Liver (tissue), 9 donors: ENCODE measurements around the gene TCERG1L. TPM values are rescaled to one million over a fixed set of nuclear protein-coding genes. Genes with fewer than 3 reads are reported as not detected.

Experiments
- DNase-seq: peaks from one replicate; pipeline ENCODE4 v3.0.0-alpha.2; 2017; ENCODE audit warnings: low spot score
- H3K27ac ChIP-seq, 2 donors: one replicate each; pipeline ENCODE4 v1.7.0; 2013; ENCODE audit warnings: inconsistent platforms in 2 of 2, low read length in 2 of 2, control low read depth in 1 of 2, low read depth in 1 of 2, mild to moderate bottlenecking in 1 of 2
- H3K27me3 ChIP-seq, 4 donors: one replicate each; pipeline versions ENCODE4 v1.6.1 to v1.7.0; 2013; ENCODE audit warnings: low read length in 3 of 4, inconsistent platforms in 1 of 4, mild to moderate bottlenecking in 1 of 4, moderate library complexity in 1 of 4; ENCODE audit not compliant: control insufficient read depth in 4 of 4, insufficient read depth in 4 of 4
- H3K36me3 ChIP-seq, 4 donors: one replicate each; pipeline versions ENCODE4 v1.6.1 to v1.7.0; 2013; ENCODE audit warnings: low read length in 3 of 4, mild to moderate bottlenecking in 3 of 4, low read depth in 1 of 4, moderate library complexity in 1 of 4; ENCODE audit not compliant: control insufficient read depth in 4 of 4, insufficient read depth in 3 of 4
- H3K4me1 ChIP-seq, 4 donors: one replicate each; pipeline versions ENCODE4 v1.6.1 to v1.7.0; 2013; ENCODE audit warnings: low read length in 3 of 4, mild to moderate bottlenecking in 3 of 4, moderate library complexity in 1 of 4; ENCODE audit not compliant: control insufficient read depth in 4 of 4, insufficient read depth in 4 of 4
- H3K4me3 ChIP-seq, 3 donors: one replicate each; pipeline versions ENCODE4 v1.6.1 to v1.7.0; 2013; ENCODE audit warnings: low read length in 3 of 3, control low read depth in 1 of 3, low read depth in 1 of 3, mild to moderate bottlenecking in 1 of 3
- H3K9ac ChIP-seq, 2 donors: one replicate each; pipeline ENCODE4 v1.7.0; 2013; ENCODE audit warnings: low read length in 2 of 2, mild to moderate bottlenecking in 2 of 2, moderate library complexity in 2 of 2, control low read depth in 1 of 2, low read depth in 1 of 2
- H3K9me3 ChIP-seq, 4 donors: one replicate each; pipeline versions ENCODE4 v1.6.1 to v1.7.0; 2013; ENCODE audit warnings: low read length in 3 of 4; ENCODE audit not compliant: control insufficient read depth in 4 of 4
- CTCF ChIP-seq: fragments of 150-350 bp; IDR thresholded peaks from 2 replicates; pipeline ENCODE4 v1.5.1; 2017; ENCODE audit warnings: improper control_type of control experiment, low read depth, low read length; ENCODE audit not compliant: missing input control
- EGR1 ChIP-seq, 2 donors: IDR thresholded peaks; 2 replicates each; pipeline ENCODE4 v1.6.1; 2016 to 2018; ENCODE audit warnings: antibody characterized with exemption in 2 of 2, low read depth in 2 of 2
- FOXA1 ChIP-seq: IDR thresholded peaks from 2 replicates; pipeline ENCODE4 v1.6.1; 2016; ENCODE audit warnings: antibody characterized with exemption
- FOXA2 ChIP-seq: IDR thresholded peaks from 2 replicates; pipeline ENCODE4 v1.6.1; 2016; ENCODE audit warnings: antibody characterized with exemption
- GABPA ChIP-seq, 2 donors: IDR thresholded peaks in 1 of 2; conservative IDR thresholded peaks in 1 of 2; 2 replicates each; pipeline ENCODE4 v1.6.1; 2016; ENCODE audit warnings: antibody characterized with exemption in 2 of 2, mild to moderate bottlenecking in 1 of 2, moderate library complexity in 1 of 2
- HNF4A ChIP-seq, 2 donors: conservative IDR thresholded peaks; 2 replicates each; pipeline ENCODE4 v1.6.1; 2016; ENCODE audit warnings: antibody characterized with exemption in 2 of 2, mild to moderate bottlenecking in 2 of 2
- HNF4G ChIP-seq: IDR thresholded peaks from 2 replicates; pipeline ENCODE4 v1.6.1; 2016; ENCODE audit warnings: antibody characterized with exemption
- JUND ChIP-seq, 2 donors: IDR thresholded peaks; 2 replicates each; pipeline ENCODE4 v1.6.1; 2016; ENCODE audit warnings: antibody characterized with exemption in 2 of 2
- MAX ChIP-seq: IDR thresholded peaks from 2 replicates; pipeline ENCODE4 v1.6.1; 2016; ENCODE audit warnings: antibody characterized with exemption
- NR2F2 ChIP-seq: IDR thresholded peaks from 2 replicates; pipeline ENCODE4 v1.6.1; 2016; ENCODE audit warnings: antibody characterized with exemption
- RAD21 ChIP-seq, 2 donors: IDR thresholded peaks; 2 replicates each; pipeline ENCODE4 v1.6.1; 2016; ENCODE audit warnings: antibody characterized with exemption in 2 of 2, mild to moderate bottlenecking in 2 of 2
- REST ChIP-seq: IDR thresholded peaks from 2 replicates; pipeline ENCODE4 v1.6.1; 2016; ENCODE audit warnings: antibody characterized with exemption, mild to moderate bottlenecking
- RXRA ChIP-seq, 2 donors: IDR thresholded peaks; 2 replicates each; pipeline ENCODE4 v1.6.1; 2017 to 2018; ENCODE audit warnings: antibody characterized with exemption in 2 of 2, mild to moderate bottlenecking in 1 of 2
- SP1 ChIP-seq: IDR thresholded peaks from 2 replicates; pipeline ENCODE4 v1.6.1; 2018; ENCODE audit warnings: antibody characterized with exemption, mild to moderate bottlenecking
- TAF1 ChIP-seq: conservative IDR thresholded peaks from 2 replicates; pipeline ENCODE4 v1.6.1; 2016; ENCODE audit warnings: antibody characterized with exemption, mild to moderate bottlenecking
- ZBTB33 ChIP-seq: IDR thresholded peaks from 2 replicates; pipeline ENCODE4 v1.6.1; 2016; ENCODE audit warnings: antibody characterized with exemption
- WGBS: extraction: QIAGEN DNeasy Blood & Tissue Kit; methylation state at CpG from one replicate; pipeline ENCODE4 v1.1.7; 2013; 5-methylcytosine and 5-hydroxymethylcytosine counted together
- polyA plus RNA-seq, 2 donors: library from polyadenylated mRNA; stranded (reverse) in 1 of 2; unstranded in 1 of 2; fragments of 200-250 nt in 1 of 2; fragments of >200 nt in 1 of 2; fragmentation: Nextera tagmentation in 1 of 2; extraction: Ambion mirVana in 1 of 2; gene quantifications; one replicate each; pipeline versions ENCODE4 v1.2.1 to v1.2.3, GENCODE V29; 2013 to 2015
- total RNA-seq, 2 donors: library from RNA; depleted of rRNA; stranded (reverse); fragments of >200 nt; gene quantifications; one replicate each; pipeline ENCODE4 v1.2.3, GENCODE V29; 2014
- TF ChIP-seq, protein P1 (sequence below): IDR thresholded peaks from 2 replicates; pipeline ENCODE4 v1.6.1; 2016; ENCODE audit warnings: antibody characterized with exemption
- donor health status: healthy.
- donor health status: healthy.
- donor health status: healthy.
- donor health status: healthy.
- donor health status: healthy.

Gene TCERG1L
- total and polyA plus RNA-seq, 4 donors, result not detected

GRCh38 chr10:131168238-131168875 lies 143.2 kb downstream of the TCERG1L start:
- H3K27ac ChIP-seq, result no peak overlapping the region
- no peaks in the 10 kb centered on the region for H3K36me3 ChIP-seq
- no peak for DNase-seq
- no peaks in the 10 kb centered on the region for H3K9me3 ChIP-seq
- WGBS, result 81% methylated on average over 17 of the region's 17 CpGs
- H3K4me1 ChIP-seq, result no peaks in the 10 kb centered on the region
- H3K4me3 ChIP-seq, result no peak overlapping the region
- TF ChIP-seq RXRA (IDR thresholded peaks at IDR 0.05), result no peak
- TF ChIP-seq, protein P1, sequence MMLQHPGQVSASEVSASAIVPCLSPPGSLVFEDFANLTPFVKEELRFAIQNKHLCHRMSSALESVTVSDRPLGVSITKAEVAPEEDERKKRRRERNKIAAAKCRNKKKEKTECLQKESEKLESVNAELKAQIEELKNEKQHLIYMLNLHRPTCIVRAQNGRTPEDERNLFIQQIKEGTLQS, result no peak
- no peak for TF ChIP-seq JUND (IDR thresholded peaks at IDR 0.05)
- TF ChIP-seq GABPA (IDR thresholded peaks at IDR 0.05 in 1 of 2, conservative IDR thresholded peaks at IDR 0.05 in 1 of 2), result no peak
- TF ChIP-seq TAF1, result no peak
- TF ChIP-seq FOXA2, result no peak
- TF ChIP-seq HNF4A (conservative IDR thresholded peaks at IDR 0.05), result no peak
- TF ChIP-seq SP1, result no peak
- no peak for TF ChIP-seq ZBTB33
- TF ChIP-seq EGR1 (IDR thresholded peaks at IDR 0.05; ENCODE audit: low read depth in 2 of 2), result no peak
- no peak for TF ChIP-seq HNF4G
- no peak for TF ChIP-seq MAX
- TF ChIP-seq REST, result no peak
- TF ChIP-seq NR2F2, result no peak
- no peak for TF ChIP-seq FOXA1
- TF ChIP-seq RAD21 (IDR thresholded peaks at IDR 0.05), result no peak
- TF ChIP-seq CTCF, result no peak
- H3K9ac ChIP-seq, result no peak overlapping the region
- peaks cover 0 to 5% (median 0%) of the 10 kb centered on the region in 4 donors for H3K27me3 ChIP-seq
